Panc1 (cell line): ENCODE data around the gene PLA1A.

Source experiments
- POLR2AphosphoS5 ChIP-seq: IDR thresholded peaks from 2 replicates; pipeline ENCODE4 v1.6.1; 2012; ENCODE audit warnings: mild to moderate bottlenecking, low read depth, low read length, moderate library complexity
- SIN3A ChIP-seq: IDR thresholded peaks from 2 replicates; pipeline ENCODE4 v1.6.1; 2012; ENCODE audit warnings: low read depth, mild to moderate bottlenecking, low read length, moderate library complexity, borderline replicate concordance; ENCODE audit not compliant: insufficient read depth
- TCF7L2 ChIP-seq: IDR thresholded peaks from 2 replicates; pipeline ENCODE4 v1.6.1; 2011; ENCODE audit warnings: mild to moderate bottlenecking, low read depth, low read length, inconsistent platforms
- TF ChIP-seq, protein P1 (sequence below): fragments of 450-650 bp; IDR thresholded peaks from 2 replicates; pipeline ENCODE4 v1.5.1; 2017; ENCODE audit warnings: mild to moderate bottlenecking
- TF ChIP-seq, protein P2 (sequence below), 2 experiments: IDR thresholded peaks; 2 replicates each; pipeline ENCODE4 v1.6.1; 2011 to 2012; ENCODE audit warnings: low read depth in 2 of 2, control low read depth in 1 of 2, low read length in 1 of 2, mild to moderate bottlenecking in 1 of 2, moderate library complexity in 1 of 2; ENCODE audit not compliant: insufficient read depth in 1 of 2

DNA sequence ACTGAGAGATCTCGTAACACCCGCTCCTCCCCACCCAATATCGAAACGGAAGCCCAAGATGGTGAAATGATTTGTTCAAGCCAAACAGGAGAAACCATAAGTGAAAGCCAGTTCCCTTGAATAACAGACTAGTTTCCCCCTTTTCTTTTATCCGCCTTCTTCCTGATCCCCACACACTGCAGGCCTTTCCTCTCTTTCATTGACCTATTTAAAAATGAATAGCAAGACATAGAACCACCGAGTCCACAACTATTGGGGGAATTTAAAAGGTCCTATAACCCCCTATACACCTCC lies 79.9 kb downstream of the PLA1A start:
- TF ChIP-seq, protein P1, sequence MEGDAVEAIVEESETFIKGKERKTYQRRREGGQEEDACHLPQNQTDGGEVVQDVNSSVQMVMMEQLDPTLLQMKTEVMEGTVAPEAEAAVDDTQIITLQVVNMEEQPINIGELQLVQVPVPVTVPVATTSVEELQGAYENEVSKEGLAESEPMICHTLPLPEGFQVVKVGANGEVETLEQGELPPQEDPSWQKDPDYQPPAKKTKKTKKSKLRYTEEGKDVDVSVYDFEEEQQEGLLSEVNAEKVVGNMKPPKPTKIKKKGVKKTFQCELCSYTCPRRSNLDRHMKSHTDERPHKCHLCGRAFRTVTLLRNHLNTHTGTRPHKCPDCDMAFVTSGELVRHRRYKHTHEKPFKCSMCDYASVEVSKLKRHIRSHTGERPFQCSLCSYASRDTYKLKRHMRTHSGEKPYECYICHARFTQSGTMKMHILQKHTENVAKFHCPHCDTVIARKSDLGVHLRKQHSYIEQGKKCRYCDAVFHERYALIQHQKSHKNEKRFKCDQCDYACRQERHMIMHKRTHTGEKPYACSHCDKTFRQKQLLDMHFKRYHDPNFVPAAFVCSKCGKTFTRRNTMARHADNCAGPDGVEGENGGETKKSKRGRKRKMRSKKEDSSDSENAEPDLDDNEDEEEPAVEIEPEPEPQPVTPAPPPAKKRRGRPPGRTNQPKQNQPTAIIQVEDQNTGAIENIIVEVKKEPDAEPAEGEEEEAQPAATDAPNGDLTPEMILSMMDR, result no peak
- TF ChIP-seq TCF7L2 (no peak), POLR2AphosphoS5 (no peak), SIN3A (no peak)
- TF ChIP-seq, protein P2, sequence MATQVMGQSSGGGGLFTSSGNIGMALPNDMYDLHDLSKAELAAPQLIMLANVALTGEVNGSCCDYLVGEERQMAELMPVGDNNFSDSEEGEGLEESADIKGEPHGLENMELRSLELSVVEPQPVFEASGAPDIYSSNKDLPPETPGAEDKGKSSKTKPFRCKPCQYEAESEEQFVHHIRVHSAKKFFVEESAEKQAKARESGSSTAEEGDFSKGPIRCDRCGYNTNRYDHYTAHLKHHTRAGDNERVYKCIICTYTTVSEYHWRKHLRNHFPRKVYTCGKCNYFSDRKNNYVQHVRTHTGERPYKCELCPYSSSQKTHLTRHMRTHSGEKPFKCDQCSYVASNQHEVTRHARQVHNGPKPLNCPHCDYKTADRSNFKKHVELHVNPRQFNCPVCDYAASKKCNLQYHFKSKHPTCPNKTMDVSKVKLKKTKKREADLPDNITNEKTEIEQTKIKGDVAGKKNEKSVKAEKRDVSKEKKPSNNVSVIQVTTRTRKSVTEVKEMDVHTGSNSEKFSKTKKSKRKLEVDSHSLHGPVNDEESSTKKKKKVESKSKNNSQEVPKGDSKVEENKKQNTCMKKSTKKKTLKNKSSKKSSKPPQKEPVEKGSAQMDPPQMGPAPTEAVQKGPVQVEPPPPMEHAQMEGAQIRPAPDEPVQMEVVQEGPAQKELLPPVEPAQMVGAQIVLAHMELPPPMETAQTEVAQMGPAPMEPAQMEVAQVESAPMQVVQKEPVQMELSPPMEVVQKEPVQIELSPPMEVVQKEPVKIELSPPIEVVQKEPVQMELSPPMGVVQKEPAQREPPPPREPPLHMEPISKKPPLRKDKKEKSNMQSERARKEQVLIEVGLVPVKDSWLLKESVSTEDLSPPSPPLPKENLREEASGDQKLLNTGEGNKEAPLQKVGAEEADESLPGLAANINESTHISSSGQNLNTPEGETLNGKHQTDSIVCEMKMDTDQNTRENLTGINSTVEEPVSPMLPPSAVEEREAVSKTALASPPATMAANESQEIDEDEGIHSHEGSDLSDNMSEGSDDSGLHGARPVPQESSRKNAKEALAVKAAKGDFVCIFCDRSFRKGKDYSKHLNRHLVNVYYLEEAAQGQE (IDR thresholded peaks at IDR 0.05; ENCODE audit: insufficient read depth in 1 of 2, low read depth in 2 of 2, low read length in 1 of 2), result no peak
